ENCODE measurements around the gene LRRFIP2. TPM values are rescaled to one million over a fixed set of nuclear protein-coding genes. Genes with fewer than 3 reads are reported as not detected.

The LRRFIP2 gene
- total and polyA plus RNA-seq, 11 donors: 67.7 to 161 (median 112) TPM

- WGBS, 4 donors: 76 to 83% (median 80%) methylated on average over 9 of the region's 9 CpGs
- DNase-seq (no peak), ATAC-seq (peak in 1 of 4 donors; percentile 8)
- TF ChIP-seq, protein P1, sequence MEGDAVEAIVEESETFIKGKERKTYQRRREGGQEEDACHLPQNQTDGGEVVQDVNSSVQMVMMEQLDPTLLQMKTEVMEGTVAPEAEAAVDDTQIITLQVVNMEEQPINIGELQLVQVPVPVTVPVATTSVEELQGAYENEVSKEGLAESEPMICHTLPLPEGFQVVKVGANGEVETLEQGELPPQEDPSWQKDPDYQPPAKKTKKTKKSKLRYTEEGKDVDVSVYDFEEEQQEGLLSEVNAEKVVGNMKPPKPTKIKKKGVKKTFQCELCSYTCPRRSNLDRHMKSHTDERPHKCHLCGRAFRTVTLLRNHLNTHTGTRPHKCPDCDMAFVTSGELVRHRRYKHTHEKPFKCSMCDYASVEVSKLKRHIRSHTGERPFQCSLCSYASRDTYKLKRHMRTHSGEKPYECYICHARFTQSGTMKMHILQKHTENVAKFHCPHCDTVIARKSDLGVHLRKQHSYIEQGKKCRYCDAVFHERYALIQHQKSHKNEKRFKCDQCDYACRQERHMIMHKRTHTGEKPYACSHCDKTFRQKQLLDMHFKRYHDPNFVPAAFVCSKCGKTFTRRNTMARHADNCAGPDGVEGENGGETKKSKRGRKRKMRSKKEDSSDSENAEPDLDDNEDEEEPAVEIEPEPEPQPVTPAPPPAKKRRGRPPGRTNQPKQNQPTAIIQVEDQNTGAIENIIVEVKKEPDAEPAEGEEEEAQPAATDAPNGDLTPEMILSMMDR (IDR thresholded peaks at IDR 0.05): no peak
- no peak for TF ChIP-seq POLR2A (IDR thresholded peaks at IDR 0.05)
- Histone ChIP-seq H3K4me1 (peaks cover 6 to 67% (median 43%) of the 10 kb centered on the region in 12 donors), H3K27ac (peak overlapping the region in 11 of 12 donors; percentile 32 to 76 (median 68)), H3K27me3 (no peaks in the 10 kb centered on the region), H3K36me3 (peaks cover 0 to 47% (median 19%) of the 10 kb centered on the region in 9 donors), H3K4me3 (no peak overlapping the region), H3K9me3 (no peaks in the 10 kb centered on the region)
- intact Hi-C loops (cut with DNase I): loop anchor here in 2 of 10 donors (5.0 kb wide), 2 partner anchors 33 to 53 kb away; no protein-coding TSS in a partner anchor
These were observed 3.9 kb downstream of the LRRFIP2 start for GRCh38 chr3:37170513-37170912.

DNA sequence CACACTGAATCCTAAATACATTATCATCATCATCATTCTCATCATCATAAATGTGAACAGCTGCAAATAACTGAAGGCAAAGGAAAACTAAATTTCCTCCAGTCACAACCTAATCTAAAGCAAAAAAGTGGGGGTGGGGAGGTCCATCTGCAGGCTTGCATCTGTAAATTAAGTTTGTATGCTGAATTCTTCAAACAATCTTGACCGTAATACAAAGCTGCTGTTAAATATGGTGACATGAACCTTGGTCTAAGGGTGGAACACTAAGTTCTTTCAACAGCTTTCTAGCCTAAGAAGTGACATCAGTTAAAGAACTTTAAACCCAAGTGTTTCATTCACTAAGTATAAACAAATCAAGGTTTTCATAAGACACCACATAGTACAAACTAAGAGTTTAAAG, 4.3 kb downstream of the LRRFIP2 start:
- Histone ChIP-seq H3K9me3 (no peaks in the 10 kb centered on the region), H3K4me3 (no peak overlapping the region), H3K36me3 (peaks cover 0 to 47% (median 19%) of the 10 kb centered on the region in 9 donors), H3K27ac (peak overlapping the region in 11 of 12 donors; percentile 15 to 76 (median 68)), H3K4me1 (peaks cover 6 to 66% (median 42%) of the 10 kb centered on the region in 12 donors), H3K27me3 (no peaks in the 10 kb centered on the region)
- DNase-seq (no peak), ATAC-seq (no peak)
- intact Hi-C loops (cut with DNase I): loop anchor here in 2 of 10 donors (5.0 kb wide), 2 partner anchors 33 to 53 kb away; no protein-coding TSS in a partner anchor
- TF ChIP-seq POLR2A (IDR thresholded peaks at IDR 0.05): no peak
- TF ChIP-seq, protein P1 (IDR thresholded peaks at IDR 0.05): no peak
- 48 to 56% (median 51%) methylated on average over 1 of the region's 1 CpG for WGBS, 4 donors

- 73 to 82% (median 80%) methylated on average over 1 of the region's 1 CpG for WGBS, 4 donors
- intact Hi-C loops (cut with DNase I): no loop called here
- no peak overlapping the region for H3K4me3 ChIP-seq
- H3K36me3 ChIP-seq: peaks cover 0 to 47% (median 21%) of the 10 kb centered on the region in 9 donors
- TF ChIP-seq, protein P1 (IDR thresholded peaks at IDR 0.05): no peak
- no peak for TF ChIP-seq POLR2A (IDR thresholded peaks at IDR 0.05)
- DNase-seq: no peak
- ATAC-seq: no peak
- H3K4me1 ChIP-seq: peaks cover 4 to 55% (median 31%) of the 10 kb centered on the region in 12 donors
- H3K9me3 ChIP-seq: no peaks in the 10 kb centered on the region
- H3K27me3 ChIP-seq: no peaks in the 10 kb centered on the region
- peak overlapping the region in 5 of 12 donors; percentile 27 to 58 (median 44) for H3K27ac ChIP-seq
These were observed 5.5 kb downstream of the LRRFIP2 start for GRCh38 chr3:37168896-37169295.

- TF ChIP-seq POLR2A (IDR thresholded peaks at IDR 0.05): no peak
- TF ChIP-seq, protein P1 (IDR thresholded peaks at IDR 0.05): no peak
- H3K9me3 ChIP-seq: no peaks in the 10 kb centered on the region
- intact Hi-C loops (cut with DNase I): loop anchor here in 1 of 10 donors (5.0 kb wide), 1 partner anchor 51 kb away; no protein-coding TSS in a partner anchor
- H3K27ac ChIP-seq: peak overlapping the region in 3 of 12 donors; percentile 12 to 43 (median 22)
- H3K36me3 ChIP-seq: peaks cover 0 to 44% (median 20%) of the 10 kb centered on the region in 9 donors
- DNase-seq: no peak
- 64 to 79% (median 73%) methylated on average over 3 of the region's 3 CpGs for WGBS, 4 donors
- H3K27me3 ChIP-seq: no peaks in the 10 kb centered on the region
- H3K4me1 ChIP-seq: peaks cover 0 to 16% (median 9%) of the 10 kb centered on the region in 12 donors
- no peak for ATAC-seq
- no peak overlapping the region for H3K4me3 ChIP-seq
These were observed 10.9 kb downstream of the LRRFIP2 start for GRCh38 chr3:37163262-37164015.

Data from heart left ventricle (tissue), 16 donors.